H1 (cell line): ENCODE measurements around the gene FBXW5. TPM values are rescaled to one million over a fixed set of nuclear protein-coding genes. Genes with fewer than 3 reads are reported as not detected.

Experiments
- CTCF ChIA-PET: fragments of 300-600 bp; sonication (Branson Sonifier 250); formaldehyde crosslinking; loops from one replicate; lab custom pipeline; 2021; ENCODE audit not compliant: partially characterized antibody; lab: Charles Lee
- POLR2A ChIA-PET: fragments of 300-600 bp; sonication (Branson Sonifier 250); formaldehyde crosslinking; loops from one replicate; lab custom pipeline; 2021; ENCODE audit warnings: inconsistent platforms; ENCODE audit not compliant: partially characterized antibody; lab: Charles Lee
- DNase-seq, 2 experiments: peaks; one replicate each; pipeline versions ENCODE4 v3.0.0 to v3.0.0-alpha.2; 2010 to 2022; ENCODE audit warnings: low spot score in 2 of 2, low read depth in 1 of 2, mixed read lengths in 1 of 2
- FAIRE-seq: peaks from 2 replicates; lab custom pipeline; 2011; peaks lifted over from hg19 to GRCh38; lab: Jason Lieb, UNC
- H2AFZ ChIP-seq: 2 replicates; pipeline ENCODE4 v1.8.1; 2012; ENCODE audit warnings: low read length, inconsistent platforms
- H2AK5ac ChIP-seq: 2 replicates; pipeline ENCODE4 v1.6.1; 2013; ENCODE audit warnings: low read depth, low read length
- H2BK120ac ChIP-seq: replicated peaks from 2 replicates; pipeline ENCODE3; 2013; ENCODE audit warnings: low read depth, low read length, inconsistent platforms
- H2BK12ac ChIP-seq: 2 replicates; pipeline ENCODE4 v1.6.1; 2013; ENCODE audit warnings: low read depth, low read length
- H2BK15ac ChIP-seq: 2 replicates; pipeline ENCODE4 v1.6.1; 2013; ENCODE audit warnings: low read length
- H2BK20ac ChIP-seq: 2 replicates; pipeline ENCODE4 v1.6.1; 2013; ENCODE audit warnings: low read length
- H2BK5ac ChIP-seq: 2 replicates; pipeline ENCODE4 v1.6.1; 2013; ENCODE audit warnings: low read depth, low read length
- H3K14ac ChIP-seq: 2 replicates; pipeline ENCODE4 v1.6.1; 2013; ENCODE audit warnings: inconsistent platforms; ENCODE audit not compliant: insufficient read length
- H3K18ac ChIP-seq: 2 replicates; pipeline ENCODE4 v1.6.1; 2013; ENCODE audit warnings: low read length; ENCODE audit errors: extremely low read depth
- H3K23ac ChIP-seq: 2 replicates; pipeline ENCODE4 v1.6.1; 2013; ENCODE audit warnings: inconsistent platforms; ENCODE audit not compliant: insufficient read length
- H3K23me2 ChIP-seq: 2 replicates; pipeline ENCODE4 v1.6.1; 2013; ENCODE audit warnings: low read depth, low read length
- H3K27ac ChIP-seq: 2 replicates; pipeline ENCODE4 v1.6.1; 2011; ENCODE audit warnings: low read depth, low read length, inconsistent platforms
- H3K27me3 ChIP-seq, 4 experiments: replicated peaks in 1 of 4; 1 replicate in 1 of 4; 2 replicates in 3 of 4; pipeline versions ENCODE4 v1.6.1 to v1.8.1; 2011 to 2013; ENCODE audit warnings: low read length in 3 of 4, mild to moderate bottlenecking in 3 of 4, inconsistent platforms in 2 of 4, mixed read lengths in 2 of 4, moderate library complexity in 1 of 4; ENCODE audit not compliant: control insufficient read depth in 3 of 4, insufficient read depth in 3 of 4; ENCODE audit errors: extremely low read depth in 1 of 4
- H3K36me3 ChIP-seq, 4 experiments: 2 replicates each; pipeline versions ENCODE4 v1.6.1 to v1.8.1; 2011 to 2013; ENCODE audit warnings: mild to moderate bottlenecking in 4 of 4, low read length in 3 of 4, moderate library complexity in 2 of 4, control low read depth in 1 of 4, inconsistent platforms in 1 of 4; ENCODE audit not compliant: insufficient read depth in 4 of 4, control insufficient read depth in 2 of 4
- H3K4ac ChIP-seq: replicated peaks from 2 replicates; pipeline ENCODE3; 2013; ENCODE audit warnings: low read length, low read depth, mixed read lengths, inconsistent platforms; ENCODE audit not compliant: insufficient read length
- H3K4me1 ChIP-seq, 4 experiments: replicated peaks in 1 of 4; 1 replicate in 1 of 4; 2 replicates in 3 of 4; pipeline versions ENCODE4 v1.6.1 to v1.8.1; 2011 to 2013; ENCODE audit warnings: low read length in 3 of 4, inconsistent platforms in 2 of 4, mixed read lengths in 1 of 4; ENCODE audit not compliant: insufficient read depth in 4 of 4, control insufficient read depth in 3 of 4
- H3K4me2 ChIP-seq, 2 experiments: 2 replicates each; pipeline versions ENCODE4 v1.6.1 to v1.8.1; 2011 to 2013; ENCODE audit warnings: low read depth in 2 of 2, low read length in 2 of 2, control low read depth in 1 of 2, inconsistent platforms in 1 of 2, mild to moderate bottlenecking in 1 of 2; ENCODE audit not compliant: insufficient read depth in 1 of 2
- H3K4me3 ChIP-seq, 4 experiments: fragments of 200-600, 300-600 bp in 1 of 4; sonication (generic), shearing (Covaris generic), sonication (Bioruptor Twin) in 1 of 4; 2 replicates each; pipeline versions ENCODE4 v1.5.1 to v1.8.1; 2011 to 2016; ENCODE audit warnings: low read length in 4 of 4, low read depth in 3 of 4, control low read depth in 2 of 4, inconsistent platforms in 2 of 4, mild to moderate bottlenecking in 2 of 4, mixed read lengths in 1 of 4, moderate library complexity in 1 of 4; ENCODE audit not compliant: insufficient read depth in 2 of 4; ENCODE audit errors: extremely low read depth in 1 of 4
- H3K56ac ChIP-seq: replicated peaks from 2 replicates; pipeline ENCODE3; 2013; ENCODE audit warnings: low read depth, mild to moderate bottlenecking, mixed read lengths, low read length, inconsistent platforms; ENCODE audit not compliant: insufficient read length
- H3K79me1 ChIP-seq: 2 replicates; pipeline ENCODE4 v1.6.1; 2013; ENCODE audit warnings: low read depth, low read length, control low read depth
- H3K79me2 ChIP-seq, 2 experiments: 2 replicates each; pipeline versions ENCODE4 v1.6.1 to v1.8.1; 2012 to 2013; ENCODE audit warnings: low read length in 2 of 2, mild to moderate bottlenecking in 2 of 2, inconsistent platforms in 1 of 2; ENCODE audit not compliant: insufficient read depth in 2 of 2, control insufficient read depth in 1 of 2
- H3K9ac ChIP-seq, 4 experiments: replicated peaks in 1 of 4; 1 replicate in 1 of 4; 2 replicates in 3 of 4; pipeline versions ENCODE4 v1.6.1 to v1.8.1; 2011 to 2013; ENCODE audit warnings: low read depth in 3 of 4, low read length in 3 of 4, control low read depth in 2 of 4, mild to moderate bottlenecking in 2 of 4, moderate library complexity in 2 of 4, inconsistent platforms in 1 of 4; ENCODE audit errors: extremely low read depth in 1 of 4
- H3K9me3 ChIP-seq, 2 experiments: 2 replicates each; pipeline versions ENCODE4 v1.6.1 to v1.8.1; 2012 to 2013; ENCODE audit warnings: mild to moderate bottlenecking in 2 of 2, moderate library complexity in 2 of 2, control low read depth in 1 of 2, inconsistent platforms in 1 of 2, low read depth in 1 of 2, low read length in 1 of 2, mixed read lengths in 1 of 2; ENCODE audit not compliant: insufficient read depth in 2 of 2
- H4K20me1 ChIP-seq, 2 experiments: replicated peaks in 1 of 2; 2 replicates each; pipeline versions ENCODE3 to v1.8.1; 2011 to 2013; ENCODE audit warnings: inconsistent platforms in 2 of 2, low read length in 2 of 2, mild to moderate bottlenecking in 1 of 2; ENCODE audit not compliant: insufficient read depth in 2 of 2, control insufficient read depth in 1 of 2
- H4K5ac ChIP-seq: 2 replicates; pipeline ENCODE4 v1.6.1; 2013; ENCODE audit warnings: low read length, low read depth, mixed read lengths, inconsistent platforms; ENCODE audit not compliant: insufficient read length
- H4K8ac ChIP-seq: 2 replicates; pipeline ENCODE4 v1.8.0; 2013; ENCODE audit warnings: mild to moderate bottlenecking, moderate library complexity, low read length, inconsistent platforms; ENCODE audit not compliant: insufficient read depth; ENCODE audit errors: extremely low read depth
- H4K91ac ChIP-seq: replicated peaks from 2 replicates; pipeline ENCODE3; 2013; ENCODE audit warnings: low read length, mixed read lengths, inconsistent platforms; ENCODE audit not compliant: insufficient read length
- CHD2 ChIP-seq: IDR thresholded peaks from 2 replicates; pipeline ENCODE4 v1.6.1; 2012; ENCODE audit warnings: low read length, improper control_type of control experiment
- GTF2F1 ChIP-seq: IDR thresholded peaks from 2 replicates; pipeline ENCODE4 v1.6.1; 2012; ENCODE audit warnings: low read depth, low read length, improper control_type of control experiment, borderline replicate concordance
- NRF1 ChIP-seq: IDR thresholded peaks from 2 replicates; pipeline ENCODE4 v1.6.1; 2011; ENCODE audit warnings: mild to moderate bottlenecking, low read depth, low read length, improper control_type of control experiment
- PHF8 ChIP-seq: fragments of 200-600 bp; sonication (generic); conservative IDR thresholded peaks from 2 replicates; pipeline ENCODE4 v1.7.1; 2012; ENCODE audit warnings: low read depth, mild to moderate bottlenecking, inconsistent platforms, low read length, moderate library complexity
- POLR2A ChIP-seq, 2 experiments: IDR thresholded peaks; 1 replicate in 1 of 2; 2 replicates in 1 of 2; pipeline ENCODE4 v1.6.1; 2011; ENCODE audit warnings: low read depth in 2 of 2, low read length in 2 of 2, mild to moderate bottlenecking in 2 of 2; ENCODE audit errors: control extremely low read depth in 1 of 2
- POLR2AphosphoS5 ChIP-seq: IDR thresholded peaks from 2 replicates; pipeline ENCODE4 v1.6.1; 2011; ENCODE audit warnings: low read depth, low read length
- SIX5 ChIP-seq: IDR thresholded peaks from 2 replicates; pipeline ENCODE4 v1.6.1; 2011; ENCODE audit warnings: mild to moderate bottlenecking, low read depth, low read length
- TAF7 ChIP-seq: optimal IDR thresholded peaks from 2 replicates; pipeline ENCODE3; 2011; ENCODE audit warnings: low read depth, mild to moderate bottlenecking, inconsistent platforms, low read length, moderate library complexity, borderline replicate concordance
- TCF12 ChIP-seq: IDR thresholded peaks from 2 replicates; pipeline ENCODE4 v1.6.1; 2011; ENCODE audit warnings: low read depth, mild to moderate bottlenecking, low read length
- WGBS, 2 experiments: shearing (Covaris generic) in 1 of 2; methylation state at CpG; one replicate each; pipeline versions ENCODE4 v1.1.6 to v1.1.7; 2013 to 2015; ENCODE audit warnings: low lambda C conversion rate in 2 of 2, mixed read lengths in 2 of 2, inconsistent platforms in 1 of 2, low coverage in 1 of 2, missing lambda C conversion rate in 1 of 2; ENCODE audit not compliant: insufficient replicate concordance in 2 of 2, insufficient coverage in 1 of 2, insufficient read length in 1 of 2; ENCODE audit errors: extremely low coverage in 1 of 2, missing lambda C conversion rate in 1 of 2; 5-methylcytosine and 5-hydroxymethylcytosine counted together
- polyA plus RNA-seq, 7 experiments: library from polyadenylated mRNA; depleted of rRNA in 3 of 7; stranded (reverse) in 5 of 7; unstranded in 2 of 7; fragments of >200 nt in 5 of 7; fragments of 200-250 nt in 2 of 7; gene quantifications; 1 replicate in 5 of 7; 2 replicates in 1 of 7; 4 replicates in 1 of 7; pipeline versions ENCODE4 v1.2.1 to v1.2.3, GENCODE V29; 2011 to 2013; ENCODE audit warnings: missing spikeins in 2 of 7, mixed read lengths in 2 of 7
- total RNA-seq: library from RNA; stranded (reverse); fragmentation: NEBNext Ultra II Directional; extraction: Animal tissue kit (Norgen Biotek cat#: 25700); gene quantifications from 2 replicates; pipeline ENCODE4 v1.2.1, GENCODE V29; 2021
- TF ChIP-seq, protein P1 (sequence below): IDR thresholded peaks from 2 replicates; pipeline ENCODE4 v1.6.1; 2011; ENCODE audit warnings: low read length, improper control_type of control experiment

FBXW5 gene
- total and polyA plus RNA-seq, 2 of the 8 experiments (the other 6 are each of a cell fraction or from before 2014, with no cell fraction given): 49.0 to 71.0 TPM

DNA sequence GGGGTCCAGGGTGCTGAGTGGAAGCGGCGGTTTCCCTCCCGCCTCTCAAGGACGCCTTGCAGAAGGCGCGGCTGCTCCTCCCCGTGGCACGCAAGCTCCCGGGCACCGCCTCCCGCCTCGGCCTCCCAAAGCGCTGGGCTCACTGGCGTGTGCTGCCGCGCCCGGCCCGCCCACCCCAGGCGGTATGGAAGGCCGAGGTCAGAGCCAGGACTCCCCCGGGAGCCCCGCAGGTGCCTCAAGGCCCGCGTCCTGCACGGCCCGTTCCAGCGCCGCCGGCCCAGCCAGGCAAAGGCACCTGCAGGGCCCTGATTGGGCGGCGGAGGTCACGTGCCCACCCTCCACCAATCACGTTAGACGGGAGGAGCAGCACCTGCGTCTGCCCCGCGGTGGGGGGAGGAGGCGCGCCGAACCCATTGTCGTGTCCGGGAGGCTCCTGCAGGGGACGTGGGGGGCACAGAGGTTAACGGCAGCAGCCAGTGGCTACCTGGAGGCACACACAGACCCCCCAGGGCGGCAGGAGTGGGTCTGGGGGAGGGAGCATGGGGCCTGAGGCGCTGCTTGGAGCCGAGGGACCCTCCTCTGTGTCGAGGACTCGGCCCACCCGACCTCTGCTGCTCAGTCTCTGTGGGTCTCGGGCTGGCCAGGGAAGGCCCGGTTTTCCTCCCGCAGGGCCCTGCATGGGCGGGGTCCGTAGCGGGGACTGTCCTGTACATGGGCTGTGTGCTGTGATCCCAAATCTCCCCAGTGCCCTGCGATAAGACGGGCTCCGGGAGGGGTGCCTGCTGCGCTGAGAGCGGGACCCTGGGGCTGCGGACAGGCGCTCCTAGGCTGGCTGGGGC lies 5.5 kb upstream of the FBXW5 start:
- Histone ChIP-seq H3K27me3 (no peaks in the 10 kb centered on the region), H2BK15ac (peak overlapping the region; percentile 88; the same call in 1 of the 2 replicates), H3K4me1 (peaks cover 0 to 16% (median 11%) of the 10 kb centered on the region in 4 experiments; a peak in 5 of 7 replicates), H3K79me1 (no peaks in the 10 kb centered on the region), H3K9me3 (no peaks in the 10 kb centered on the region), H3K4ac (peak overlapping the region; percentile 78), H2AFZ (no peak overlapping the region), H3K23me2 (peaks cover 3% of the 10 kb centered on the region; the same call in 1 of the 2 replicates), H2BK120ac (peak overlapping the region; percentile 87), H2AK5ac (0 out of 2 replicates have a peak overlapping the region, but pooled peaks have one; percentile 42), H3K23ac (no peak overlapping the region), H4K8ac (peak overlapping the region; percentile 90), H3K36me3 (no peaks in the 10 kb centered on the region), H4K5ac (peak overlapping the region; percentile 80), H3K56ac (peak overlapping the region; percentile 69), H2BK20ac (no peak overlapping the region), H2BK12ac (0 out of 2 replicates have a peak overlapping the region, but pooled peaks have one; percentile 71), H3K18ac (peak overlapping the region; percentile 97), H3K4me3 (peak overlapping the region; percentile 36 to 55 (median 49)), H4K91ac (peak overlapping the region; percentile 89), H3K9ac (peak overlapping the region in 3 of 4 experiments; percentile 38 to 56 (median 47); a peak in 5 of 7 replicates), H3K27ac (peak overlapping the region; percentile 20; the same call in 1 of the 2 replicates), H2BK5ac (peak overlapping the region; percentile 93; the same call in 1 of the 2 replicates), H3K4me2 (peak overlapping the region; percentile 35 to 86), H4K20me1 (no peaks in the 10 kb centered on the region), H3K79me2 (no peaks in the 10 kb centered on the region), H3K14ac (no peak overlapping the region)
- CTCF ChIA-PET: interaction anchor here (3.1 to 3.2 kb wide), 2 partner anchors 26 to 41 kb away, joined by 19 to 31 read pairs; partner anchors contain the start of gene PAXX
- 19% methylated on average over 27 of the region's 63 CpGs; no CpG with 5 or more reads in 1 of the 2 experiments for WGBS, 2 experiments
- POLR2A ChIA-PET: interaction anchor here (0.7 to 1.3 kb wide), 2 partner anchors 43 to 74 kb away, joined by 3 read pairs; no protein-coding TSS in a partner anchor
- peak; percentile 84 to 99 for DNase-seq
- no peak for FAIRE-seq
- no peak for TF ChIP-seq SIX5
- 0 out of 2 replicates have a peak, but pooled peaks have one; percentile 6 for TF ChIP-seq TCF12
- TF ChIP-seq TAF7: no peak
- peak; percentile 84 for TF ChIP-seq CHD2
- TF ChIP-seq PHF8: peak; percentile 71; the same call in 1 of the 2 replicates
- no peak for TF ChIP-seq GTF2F1
- peak in 1 of 2 experiments; percentile 29; a peak in 1 of 3 replicates for TF ChIP-seq POLR2A (IDR thresholded peaks at IDR 0.05; ENCODE audit: control extremely low read depth in 1 of 2, low read depth in 2 of 2, low read length in 2 of 2)
- TF ChIP-seq POLR2AphosphoS5: no peak
- TF ChIP-seq NRF1: 0 out of 2 replicates have a peak, but pooled peaks have one; percentile 1
- TF ChIP-seq, protein P1, sequence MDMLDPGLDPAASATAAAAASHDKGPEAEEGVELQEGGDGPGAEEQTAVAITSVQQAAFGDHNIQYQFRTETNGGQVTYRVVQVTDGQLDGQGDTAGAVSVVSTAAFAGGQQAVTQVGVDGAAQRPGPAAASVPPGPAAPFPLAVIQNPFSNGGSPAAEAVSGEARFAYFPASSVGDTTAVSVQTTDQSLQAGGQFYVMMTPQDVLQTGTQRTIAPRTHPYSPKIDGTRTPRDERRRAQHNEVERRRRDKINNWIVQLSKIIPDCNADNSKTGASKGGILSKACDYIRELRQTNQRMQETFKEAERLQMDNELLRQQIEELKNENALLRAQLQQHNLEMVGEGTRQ: peak; percentile 98
